GM12891 (cell line): Measurements from ENCODE around the gene DNAJC25.
"Not testable (repeated sequence)": the region's sequence is repeated elsewhere in the genome, so short reads cannot be mapped to it uniquely, and the experiment has no call there.

ENCODE experiments used
- DNase-seq: peaks from one replicate; pipeline ENCODE4 v3.0.0; 2011; ENCODE audit warnings: low spot score; ENCODE audit not compliant: insufficient read length
- FAIRE-seq: peaks from 2 replicates; lab custom pipeline; 2011; peaks lifted over from hg19 to GRCh38; lab: Jason Lieb, UNC
- PAX5 ChIP-seq: IDR thresholded peaks from 2 replicates; pipeline ENCODE4 v1.6.1; 2011; ENCODE audit warnings: low read length, moderate library complexity, mild to moderate bottlenecking; ENCODE audit not compliant: insufficient read depth, severe bottlenecking
- POLR2A ChIP-seq: IDR thresholded peaks from 2 replicates; pipeline ENCODE4 v1.6.1; 2011; ENCODE audit warnings: low read depth, low read length, control low read depth
- POLR2AphosphoS5 ChIP-seq: IDR thresholded peaks from 2 replicates; pipeline ENCODE4 v1.6.1; 2011; ENCODE audit warnings: low read depth, low read length, control low read depth
- POU2F2 ChIP-seq: IDR thresholded peaks from 2 replicates; pipeline ENCODE4 v1.6.1; 2011; ENCODE audit warnings: low read depth, mild to moderate bottlenecking, control low read depth, low read length, moderate library complexity
- SPI1 ChIP-seq: IDR thresholded peaks from 2 replicates; pipeline ENCODE4 v1.6.1; 2011; ENCODE audit warnings: low read depth, low read length, control low read depth
- TAF1 ChIP-seq: IDR thresholded peaks from 2 replicates; pipeline ENCODE4 v1.6.1; 2011; ENCODE audit warnings: low read depth, low read length, control low read depth

DNAJC25 gene

DNA sequence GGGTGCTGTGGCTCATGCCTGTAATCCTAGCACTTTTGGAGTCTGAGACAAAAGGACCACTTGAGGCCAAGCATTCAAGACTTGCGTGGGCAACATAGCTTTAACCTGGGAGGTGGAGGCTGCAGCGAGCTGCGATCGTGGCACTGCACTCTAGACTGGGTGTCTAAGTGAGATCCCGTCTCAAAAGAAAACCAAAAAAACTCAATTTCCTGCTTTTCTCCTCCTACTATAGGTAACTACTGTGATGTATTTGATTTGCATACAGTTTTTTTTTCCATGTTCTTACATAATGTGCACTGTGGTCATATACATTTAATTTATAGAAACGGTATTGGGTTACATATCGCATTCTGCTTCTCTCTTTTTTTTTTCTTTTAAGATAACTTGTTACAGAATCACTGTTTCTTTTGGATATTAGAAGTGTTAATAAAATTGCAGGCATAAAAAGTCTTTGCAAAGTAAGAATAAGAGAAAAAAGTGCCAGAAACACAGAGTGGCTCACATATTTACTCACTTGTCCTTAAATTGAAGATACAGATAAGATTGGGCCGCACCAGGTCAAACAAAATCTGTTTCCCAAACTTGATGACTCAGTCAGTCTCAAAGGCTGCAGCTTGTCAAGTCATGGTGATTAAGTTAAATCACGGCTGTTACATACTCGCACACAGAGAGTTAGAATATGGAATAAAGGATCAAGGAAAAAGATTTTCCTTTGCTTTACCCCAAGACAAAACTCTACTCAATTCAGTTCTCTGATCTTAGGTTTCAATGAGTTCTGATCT lies 29.7 kb upstream of the DNAJC25 start:
- no peak for FAIRE-seq

DNA sequence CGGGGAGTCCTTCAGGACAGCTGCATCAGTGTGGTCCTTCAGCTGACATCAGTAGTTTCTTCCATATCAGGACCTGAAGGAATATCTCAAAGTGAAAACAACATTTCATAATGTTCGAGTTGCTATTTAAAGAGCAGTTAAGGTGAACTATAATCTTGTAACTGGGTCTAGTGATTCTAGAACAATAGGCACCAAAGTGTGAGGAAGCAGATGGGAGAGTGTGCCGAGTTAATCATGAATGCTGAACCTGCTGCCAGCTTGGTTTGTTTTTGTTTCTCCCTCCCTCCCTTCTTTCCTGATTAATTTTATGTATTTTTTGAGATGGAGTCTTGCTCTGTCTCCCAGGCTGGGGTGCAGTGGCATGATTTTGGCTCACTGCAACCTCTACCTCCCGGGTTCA lies 28.1 kb upstream of the DNAJC25 start:
- DNase-seq (no peak), FAIRE-seq (no peak)
- no peak for TF ChIP-seq POLR2A
- TF ChIP-seq PAX5, result no peak
- TF ChIP-seq POLR2AphosphoS5, result no peak
- no peak for TF ChIP-seq SPI1
- TF ChIP-seq POU2F2, result no peak
- TF ChIP-seq TAF1, result no peak

More for the DNA sequence above, 29.7 kb upstream of the DNAJC25 start:
- TF ChIP-seq POLR2A (no peak), POU2F2 (no peak), POLR2AphosphoS5 (no peak), PAX5 (no peak), SPI1 (no peak), TAF1 (no peak)
- no peak for DNase-seq

DNA sequence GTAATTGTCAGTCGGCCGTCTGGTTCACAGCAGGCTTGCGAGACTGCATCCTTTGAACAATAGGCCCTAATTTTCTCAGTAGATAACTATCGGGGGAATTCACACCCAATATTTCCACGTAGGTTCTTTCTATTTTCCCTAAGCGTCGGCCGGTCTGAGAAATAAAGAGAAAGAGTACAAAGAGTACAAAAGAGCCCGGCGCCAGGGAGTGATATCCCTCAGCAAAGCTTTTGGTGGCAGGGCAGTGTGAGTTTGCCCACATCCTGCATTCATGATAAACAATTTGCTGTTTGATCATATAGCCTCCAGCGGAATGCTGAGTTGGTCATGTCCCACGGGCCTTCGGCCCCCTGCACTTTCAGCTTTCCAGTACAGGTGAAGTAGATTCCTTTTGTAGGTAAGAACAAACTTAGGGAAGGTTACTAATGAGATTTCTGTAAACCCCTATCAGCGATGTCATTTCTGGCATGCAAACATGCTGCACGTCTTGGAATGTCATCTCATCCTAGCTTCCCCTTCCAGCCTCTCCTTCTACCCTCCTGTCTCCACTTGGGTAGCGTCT lies 27.0 kb upstream of the DNAJC25 start:
- no peak for TF ChIP-seq POLR2AphosphoS5
- no peak for TF ChIP-seq SPI1
- no peak for TF ChIP-seq PAX5
- TF ChIP-seq POU2F2, result no peak
- TF ChIP-seq POLR2A, result no peak
- no peak for TF ChIP-seq TAF1
- FAIRE-seq, result no peak

DNA sequence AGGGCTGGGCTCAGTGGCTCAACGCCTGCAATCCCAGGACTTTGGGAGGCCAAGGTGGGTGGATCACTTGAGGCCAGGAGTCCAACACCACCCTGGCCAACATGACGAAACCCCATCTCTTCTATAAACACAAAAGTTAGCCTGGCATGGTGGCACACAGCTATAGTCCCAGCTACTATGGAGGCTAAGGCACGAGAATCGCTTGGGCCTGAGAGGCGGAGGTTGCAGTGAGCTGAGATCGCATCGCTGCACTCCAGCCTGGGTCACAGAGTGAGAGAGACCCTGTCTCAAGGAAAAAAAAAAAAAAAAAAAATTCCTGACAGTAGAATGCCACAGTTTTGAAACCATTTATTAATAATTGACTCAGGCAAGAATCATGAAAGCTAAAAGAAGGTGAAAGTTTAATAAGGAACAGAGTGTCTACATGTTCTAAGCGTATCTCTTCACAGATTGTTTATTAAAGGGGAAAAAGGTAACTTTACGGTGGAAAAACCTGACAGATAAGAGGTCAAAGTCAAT lies 26.0 kb upstream of the DNAJC25 start:
- FAIRE-seq (no peak), DNase-seq (no peak)
- TF ChIP-seq SPI1, result no peak
- no peak for TF ChIP-seq PAX5
- no peak for TF ChIP-seq POU2F2
- TF ChIP-seq POLR2A, result no peak
- no peak for TF ChIP-seq POLR2AphosphoS5
- TF ChIP-seq TAF1, result no peak

More for the DNA sequence above, 27.0 kb upstream of the DNAJC25 start:
- DNase-seq, result no peak

DNA sequence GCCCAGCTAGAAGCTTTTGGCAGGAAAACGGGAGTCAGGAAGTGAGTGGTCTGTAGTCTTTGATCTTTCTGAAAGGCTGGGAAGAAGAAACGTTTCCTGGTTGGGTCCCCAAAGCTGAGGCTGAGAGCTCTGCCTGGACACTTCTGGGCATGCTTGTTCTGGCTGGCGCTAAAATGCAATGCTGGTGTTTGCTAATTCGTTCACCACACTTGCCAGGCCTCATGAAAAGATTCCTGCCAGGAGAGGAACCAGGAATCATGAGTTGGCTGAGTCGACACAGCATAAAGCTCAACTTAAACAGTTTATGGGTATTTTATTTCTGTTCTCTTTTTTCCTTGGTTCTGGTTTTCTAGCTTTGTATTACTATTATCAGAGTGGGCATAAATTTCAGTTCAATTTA lies 21.0 kb upstream of the DNAJC25 start:
- TF ChIP-seq POLR2AphosphoS5 (no peak), POU2F2 (no peak), TAF1 (no peak), POLR2A (no peak), SPI1 (no peak), PAX5 (no peak)
- DNase-seq (no peak), FAIRE-seq (no peak)

DNA sequence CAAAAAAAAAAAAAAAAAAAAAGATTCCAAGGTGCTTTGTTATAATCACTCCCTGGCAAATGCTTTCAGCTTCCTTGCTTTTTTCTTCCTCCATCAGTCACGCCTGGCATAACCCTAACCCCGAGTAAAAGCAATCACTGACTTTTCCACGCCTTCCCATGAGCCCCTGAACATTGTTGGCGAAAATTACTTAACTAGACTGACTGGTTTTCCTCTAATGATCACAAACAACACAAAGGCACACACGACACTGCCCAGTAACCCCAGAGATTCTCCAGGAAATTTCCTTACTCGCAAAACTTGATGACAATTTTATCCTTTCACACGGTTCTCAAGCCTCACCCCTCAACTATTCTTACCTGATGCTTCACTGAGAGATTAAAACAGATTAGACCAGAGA lies 20.3 kb upstream of the DNAJC25 start:
- TF ChIP-seq SPI1 (no peak), PAX5 (no peak), TAF1 (no peak), POLR2AphosphoS5 (no peak), POLR2A (no peak), POU2F2 (no peak)
- DNase-seq (no peak), FAIRE-seq (no peak)

DNA sequence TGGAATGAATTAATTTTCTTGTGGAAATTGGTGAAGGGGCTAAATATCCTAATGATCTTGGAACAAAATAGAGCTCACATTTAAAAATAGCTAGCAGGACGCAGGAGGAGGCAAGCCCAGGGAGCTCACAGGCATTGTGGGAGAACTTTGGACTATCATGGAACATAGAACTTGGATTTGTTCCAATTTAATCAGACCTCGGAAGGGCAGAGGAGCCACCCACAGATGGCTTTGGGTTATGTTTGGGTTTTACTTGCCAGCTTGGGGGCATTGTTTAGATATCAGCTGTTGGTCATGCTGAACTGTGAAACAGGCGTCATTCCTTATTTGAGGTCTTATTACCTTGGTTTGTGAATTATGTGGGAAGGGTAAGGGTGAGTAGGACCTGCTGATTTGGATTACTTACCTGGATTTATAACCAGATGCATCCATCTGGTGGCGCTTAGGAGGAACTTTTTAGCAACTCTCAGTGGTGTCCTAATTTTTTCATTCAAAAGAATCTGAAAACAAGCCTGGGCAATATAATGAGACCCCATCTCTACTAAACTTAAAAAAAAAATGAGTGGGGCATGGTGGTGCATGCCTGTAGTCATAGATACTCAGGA lies 17.6 kb upstream of the DNAJC25 start:
- no peak for FAIRE-seq
- no peak for DNase-seq

DNA sequence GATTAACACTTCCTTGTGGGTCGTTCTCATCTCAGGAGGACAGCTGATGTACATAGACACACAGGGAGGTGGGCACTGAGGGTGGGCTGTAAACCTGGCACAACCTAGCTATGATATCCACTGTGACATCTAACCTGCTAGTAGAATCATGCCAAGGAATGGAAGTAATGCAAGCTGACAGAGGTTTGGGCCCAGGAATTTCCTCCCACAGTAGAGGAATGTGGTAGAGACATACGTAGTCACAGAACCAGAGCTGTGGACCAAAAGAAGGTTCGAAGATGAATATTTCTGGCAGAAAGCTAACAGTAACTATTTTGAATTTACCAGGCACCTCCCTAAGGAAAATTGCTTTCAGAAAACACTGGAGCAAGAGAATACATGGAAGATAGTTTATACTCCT lies 15.2 kb upstream of the DNAJC25 start:
- TF ChIP-seq TAF1 (no peak), PAX5 (no peak), SPI1 (no peak), POLR2AphosphoS5 (no peak), POU2F2 (no peak), POLR2A (no peak)
- FAIRE-seq (no peak), DNase-seq (no peak)

More for the DNA sequence above, 17.6 kb upstream of the DNAJC25 start:
- TF ChIP-seq PAX5, result no peak
- no peak for TF ChIP-seq TAF1
- TF ChIP-seq POU2F2, result no peak
- no peak for TF ChIP-seq SPI1
- TF ChIP-seq POLR2AphosphoS5, result no peak
- no peak for TF ChIP-seq POLR2A

DNA sequence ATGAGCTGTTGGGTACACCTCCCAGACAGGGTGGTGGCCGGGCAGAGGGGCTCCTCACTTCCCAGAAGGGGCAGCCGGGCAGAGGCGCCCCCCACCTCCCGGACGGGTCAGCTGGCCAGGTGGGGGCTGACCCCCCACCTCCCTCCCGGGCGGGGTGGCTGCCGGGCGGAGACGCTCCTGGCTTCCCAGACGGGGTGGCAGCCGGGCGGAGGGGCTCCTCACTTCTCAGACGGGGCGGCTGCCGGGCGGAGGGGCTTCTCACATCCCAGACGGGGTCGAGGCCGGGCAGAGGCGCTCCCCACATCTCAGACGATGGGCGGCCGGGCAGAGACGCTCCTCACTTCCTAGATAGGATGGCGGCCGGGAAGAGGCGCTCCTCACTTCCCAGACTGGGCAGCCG lies 13.8 kb upstream of the DNAJC25 start:
- DNase-seq, FAIRE-seq: not testable (repeated sequence)

DNA sequence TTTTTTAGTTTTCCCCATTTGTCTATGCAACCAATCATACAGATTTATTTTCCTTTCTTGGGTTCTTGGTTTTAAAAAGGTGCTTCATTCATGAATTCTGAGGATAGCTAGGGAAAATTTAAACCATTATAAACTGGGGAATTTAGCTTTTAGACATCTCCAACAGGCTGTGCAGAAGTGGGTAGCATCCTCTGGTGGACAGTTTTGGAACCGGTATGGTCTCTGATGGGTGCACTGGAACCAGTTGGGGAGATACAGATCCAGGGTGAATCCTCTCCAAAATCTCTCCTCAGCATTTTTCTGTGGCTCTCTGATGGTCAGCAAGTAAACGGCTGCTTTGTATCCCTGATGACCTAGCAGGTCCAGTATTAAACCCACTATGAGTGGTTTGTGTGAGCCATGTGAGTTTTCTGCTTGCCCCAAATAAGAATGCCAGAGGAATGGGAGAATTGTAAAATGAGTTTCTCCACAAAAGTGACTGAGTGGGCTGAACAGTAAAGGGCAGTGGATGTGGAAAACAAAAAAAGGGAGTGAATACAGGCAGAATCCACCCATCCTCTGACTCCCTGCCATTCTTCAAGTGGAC lies 9.1 kb upstream of the DNAJC25 start:
- peak; percentile 35 for FAIRE-seq
- DNase-seq, result no peak

More for the DNA sequence above, 9.1 kb upstream of the DNAJC25 start:
- TF ChIP-seq POU2F2 (no peak), SPI1 (no peak), PAX5 (no peak), TAF1 (no peak), POLR2AphosphoS5 (no peak), POLR2A (no peak)
